ENCODE measurements around the gene RPS6KA6.
"Not testable (repeated sequence)": the region's sequence is repeated elsewhere in the genome, so short reads cannot be mapped to it uniquely, and the experiment has no call there.

The RPS6KA6 gene

GRCh38 chrX:84133023-84133422, 55.0 kb downstream of the RPS6KA6 start:
- H3K27me3 ChIP-seq (ENCODE audit: control insufficient read depth in 1 of 2, insufficient read depth in 2 of 2, low read length in 2 of 2), result no peaks in the 10 kb centered on the region
- H3K27ac ChIP-seq (ENCODE audit: low read depth, low read length), result no peak overlapping the region
- no peaks in the 10 kb centered on the region for H3K4me1 ChIP-seq (ENCODE audit: control insufficient read depth in 1 of 2, insufficient read depth in 2 of 2, low read length in 2 of 2)
- H3K36me3 ChIP-seq (ENCODE audit: control insufficient read depth in 1 of 2, insufficient read depth in 2 of 2, low read length in 2 of 2), result no peaks in the 10 kb centered on the region
- no peak overlapping the region for H3K4me3 ChIP-seq (ENCODE audit: low read depth in 1 of 2, low read length in 2 of 2)
- no peaks in the 10 kb centered on the region for H3K9me3 ChIP-seq (ENCODE audit: control insufficient read depth in 1 of 2, low read length in 2 of 2)
- H3K9ac ChIP-seq (ENCODE audit: low read depth in 1 of 2, low read length in 2 of 2), result no peak overlapping the region

- Histone ChIP-seq H3K4me3 (ENCODE audit: low read depth in 1 of 2, low read length in 2 of 2) (no peak overlapping the region), H3K27me3 (ENCODE audit: control insufficient read depth in 1 of 2, insufficient read depth in 2 of 2, low read length in 2 of 2) (no peaks in the 10 kb centered on the region)
Observed at GRCh38 chrX:84123585-84123984, 64.4 kb downstream of the RPS6KA6 start.

GRCh38 chrX:84118769-84119168, 69.2 kb downstream of the RPS6KA6 start:
- no peak overlapping the region for H3K9ac ChIP-seq (ENCODE audit: low read depth in 1 of 2, low read length in 2 of 2)
- H3K27me3 ChIP-seq (ENCODE audit: control insufficient read depth in 1 of 2, insufficient read depth in 2 of 2, low read length in 2 of 2), result no peaks in the 10 kb centered on the region
- H3K9me3 ChIP-seq (ENCODE audit: control insufficient read depth in 1 of 2, low read length in 2 of 2), result no peaks in the 10 kb centered on the region
- H3K36me3 ChIP-seq (ENCODE audit: control insufficient read depth in 1 of 2, insufficient read depth in 2 of 2, low read length in 2 of 2), result no peaks in the 10 kb centered on the region
- H3K4me3 ChIP-seq (ENCODE audit: low read depth in 1 of 2, low read length in 2 of 2), result no peak overlapping the region
- no peaks in the 10 kb centered on the region for H3K4me1 ChIP-seq (ENCODE audit: control insufficient read depth in 1 of 2, insufficient read depth in 2 of 2, low read length in 2 of 2)
- no peak overlapping the region for H3K27ac ChIP-seq (ENCODE audit: low read depth, low read length)

More at GRCh38 chrX:84123585-84123984, 64.4 kb downstream of the RPS6KA6 start:
- Histone ChIP-seq H3K4me1 (ENCODE audit: control insufficient read depth in 1 of 2, insufficient read depth in 2 of 2, low read length in 2 of 2) (no peaks in the 10 kb centered on the region), H3K9ac (ENCODE audit: low read depth in 1 of 2, low read length in 2 of 2) (no peak overlapping the region), H3K36me3 (ENCODE audit: control insufficient read depth in 1 of 2, insufficient read depth in 2 of 2, low read length in 2 of 2) (no peaks in the 10 kb centered on the region), H3K9me3 (ENCODE audit: control insufficient read depth in 1 of 2, low read length in 2 of 2) (no peaks in the 10 kb centered on the region), H3K27ac (ENCODE audit: low read depth, low read length) (no peak overlapping the region)

GRCh38 chrX:84118315-84118714, 69.7 kb downstream of the RPS6KA6 start:
- H3K4me3 ChIP-seq (ENCODE audit: low read depth in 1 of 2, low read length in 2 of 2), result no peak overlapping the region
- no peaks in the 10 kb centered on the region for H3K4me1 ChIP-seq (ENCODE audit: control insufficient read depth in 1 of 2, insufficient read depth in 2 of 2, low read length in 2 of 2)
- H3K9ac ChIP-seq (ENCODE audit: low read depth in 1 of 2, low read length in 2 of 2), result no peak overlapping the region
- no peak overlapping the region for H3K27ac ChIP-seq (ENCODE audit: low read depth, low read length)
- H3K36me3 ChIP-seq (ENCODE audit: control insufficient read depth in 1 of 2, insufficient read depth in 2 of 2, low read length in 2 of 2), result no peaks in the 10 kb centered on the region
- H3K27me3 ChIP-seq (ENCODE audit: control insufficient read depth in 1 of 2, insufficient read depth in 2 of 2, low read length in 2 of 2), result no peaks in the 10 kb centered on the region
- H3K9me3 ChIP-seq (ENCODE audit: control insufficient read depth in 1 of 2, low read length in 2 of 2), result no peaks in the 10 kb centered on the region

GRCh38 chrX:84108584-84108983, 79.4 kb downstream of the RPS6KA6 start:
- H3K27ac ChIP-seq (ENCODE audit: low read depth, low read length), result no peak overlapping the region
- H3K36me3 ChIP-seq (ENCODE audit: control insufficient read depth in 1 of 2, insufficient read depth in 2 of 2, low read length in 2 of 2), result no peaks in the 10 kb centered on the region
- H3K9me3 ChIP-seq (ENCODE audit: control insufficient read depth in 1 of 2, low read length in 2 of 2), result no peaks in the 10 kb centered on the region
- H3K4me3 ChIP-seq (ENCODE audit: low read depth in 1 of 2, low read length in 2 of 2), result no peak overlapping the region
- H3K9ac ChIP-seq (ENCODE audit: low read depth in 1 of 2, low read length in 2 of 2), result no peak overlapping the region
- no peaks in the 10 kb centered on the region for H3K27me3 ChIP-seq (ENCODE audit: control insufficient read depth in 1 of 2, insufficient read depth in 2 of 2, low read length in 2 of 2)
- no peaks in the 10 kb centered on the region for H3K4me1 ChIP-seq (ENCODE audit: control insufficient read depth in 1 of 2, insufficient read depth in 2 of 2, low read length in 2 of 2)

- no peak overlapping the region for H3K4me3 ChIP-seq (ENCODE audit: low read depth in 1 of 2, low read length in 2 of 2)
- no peaks in the 10 kb centered on the region for H3K4me1 ChIP-seq (ENCODE audit: control insufficient read depth in 1 of 2, insufficient read depth in 2 of 2, low read length in 2 of 2)
- no peaks in the 10 kb centered on the region for H3K9me3 ChIP-seq (ENCODE audit: control insufficient read depth in 1 of 2, low read length in 2 of 2)
- H3K9ac ChIP-seq (ENCODE audit: low read depth in 1 of 2, low read length in 2 of 2), result no peak overlapping the region
- H3K27me3 ChIP-seq (ENCODE audit: control insufficient read depth in 1 of 2, insufficient read depth in 2 of 2, low read length in 2 of 2), result no peaks in the 10 kb centered on the region
- no peak overlapping the region for H3K27ac ChIP-seq (ENCODE audit: low read depth, low read length)
- no peaks in the 10 kb centered on the region for H3K36me3 ChIP-seq (ENCODE audit: control insufficient read depth in 1 of 2, insufficient read depth in 2 of 2, low read length in 2 of 2)
Observed at GRCh38 chrX:84099120-84099519, 88.9 kb downstream of the RPS6KA6 start.

- not testable (repeated sequence) for H3K27ac ChIP-seq (ENCODE audit: low read depth, low read length); H3K4me3 ChIP-seq (ENCODE audit: low read depth in 1 of 2, low read length in 2 of 2); H3K36me3 ChIP-seq (ENCODE audit: control insufficient read depth in 1 of 2, insufficient read depth in 2 of 2, low read length in 2 of 2); H3K9me3 ChIP-seq (ENCODE audit: control insufficient read depth in 1 of 2, low read length in 2 of 2); H3K4me1 ChIP-seq (ENCODE audit: control insufficient read depth in 1 of 2, insufficient read depth in 2 of 2, low read length in 2 of 2); H3K27me3 ChIP-seq (ENCODE audit: control insufficient read depth in 1 of 2, insufficient read depth in 2 of 2, low read length in 2 of 2); H3K9ac ChIP-seq (ENCODE audit: low read depth in 1 of 2, low read length in 2 of 2)
Observed at GRCh38 chrX:84079479-84080197, 108.4 kb downstream of the RPS6KA6 start.

GRCh38 chrX:84078991-84079390, 109.0 kb downstream of the RPS6KA6 start:
- Histone ChIP-seq H3K27ac (ENCODE audit: low read depth, low read length) (no peak overlapping the region), H3K4me1 (ENCODE audit: control insufficient read depth in 1 of 2, insufficient read depth in 2 of 2, low read length in 2 of 2) (no peaks in the 10 kb centered on the region), H3K27me3 (ENCODE audit: control insufficient read depth in 1 of 2, insufficient read depth in 2 of 2, low read length in 2 of 2) (no peaks in the 10 kb centered on the region), H3K4me3 (ENCODE audit: low read depth in 1 of 2, low read length in 2 of 2) (no peak overlapping the region), H3K9me3 (ENCODE audit: control insufficient read depth in 1 of 2, low read length in 2 of 2) (peaks cover 0 to 4% of the 10 kb centered on the region in 2 donors), H3K9ac (ENCODE audit: low read depth in 1 of 2, low read length in 2 of 2) (no peak overlapping the region), H3K36me3 (ENCODE audit: control insufficient read depth in 1 of 2, insufficient read depth in 2 of 2, low read length in 2 of 2) (no peaks in the 10 kb centered on the region)

- Histone ChIP-seq H3K4me1 (ENCODE audit: control insufficient read depth in 1 of 2, insufficient read depth in 2 of 2, low read length in 2 of 2) (no peaks in the 10 kb centered on the region), H3K4me3 (ENCODE audit: low read depth in 1 of 2, low read length in 2 of 2) (no peak overlapping the region), H3K27ac (ENCODE audit: low read depth, low read length) (no peak overlapping the region), H3K36me3 (ENCODE audit: control insufficient read depth in 1 of 2, insufficient read depth in 2 of 2, low read length in 2 of 2) (no peaks in the 10 kb centered on the region), H3K9me3 (ENCODE audit: control insufficient read depth in 1 of 2, low read length in 2 of 2) (no peaks in the 10 kb centered on the region), H3K27me3 (ENCODE audit: control insufficient read depth in 1 of 2, insufficient read depth in 2 of 2, low read length in 2 of 2) (no peaks in the 10 kb centered on the region), H3K9ac (ENCODE audit: low read depth in 1 of 2, low read length in 2 of 2) (no peak overlapping the region)
Observed at GRCh38 chrX:84064814-84065213, 123.2 kb downstream of the RPS6KA6 start.

GRCh38 chrX:84064164-84064563, 123.8 kb downstream of the RPS6KA6 start:
- no peak overlapping the region for H3K27ac ChIP-seq (ENCODE audit: low read depth, low read length)
- H3K4me1 ChIP-seq (ENCODE audit: control insufficient read depth in 1 of 2, insufficient read depth in 2 of 2, low read length in 2 of 2), result no peaks in the 10 kb centered on the region
- no peaks in the 10 kb centered on the region for H3K36me3 ChIP-seq (ENCODE audit: control insufficient read depth in 1 of 2, insufficient read depth in 2 of 2, low read length in 2 of 2)
- H3K9ac ChIP-seq (ENCODE audit: low read depth in 1 of 2, low read length in 2 of 2), result no peak overlapping the region
- no peaks in the 10 kb centered on the region for H3K9me3 ChIP-seq (ENCODE audit: control insufficient read depth in 1 of 2, low read length in 2 of 2)
- H3K4me3 ChIP-seq (ENCODE audit: low read depth in 1 of 2, low read length in 2 of 2), result no peak overlapping the region
- H3K27me3 ChIP-seq (ENCODE audit: control insufficient read depth in 1 of 2, insufficient read depth in 2 of 2, low read length in 2 of 2), result no peaks in the 10 kb centered on the region

Measured in duodenal mucosa (tissue), 2 donors.